GM19468 (cell line): ENCODE results near the gene TIMM21.

Source experiments
- ATAC-seq: cut with Tn5 transposase; IDR thresholded peaks from one replicate; pipeline ENCODE4 v1.9.1; 2021; ENCODE audit warnings: mild to moderate bottlenecking, moderate library complexity, moderate number of reproducible peaks; ENCODE audit not compliant: unreplicated experiment; ENCODE audit errors: extremely low read depth

The TIMM21 gene

DNA sequence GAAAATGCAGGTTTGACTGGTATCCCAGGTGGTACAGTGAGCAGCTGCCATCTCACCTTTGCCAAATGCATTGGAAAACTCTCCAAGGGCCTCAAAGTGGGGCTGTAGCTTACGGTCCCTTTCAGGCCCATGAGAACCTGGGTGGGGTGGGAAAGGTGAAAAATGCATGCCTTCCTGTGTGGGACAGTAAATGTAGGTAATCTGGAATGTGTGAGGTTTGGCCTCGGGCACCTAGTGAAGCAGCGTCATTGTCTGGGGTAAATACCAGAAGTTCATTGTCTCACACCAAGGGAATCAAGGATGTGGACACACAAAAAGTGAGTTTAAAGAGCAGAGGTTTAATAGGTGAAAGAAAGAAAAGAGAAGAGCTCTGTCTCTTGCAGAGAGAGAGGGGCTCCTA is 36.6 kb downstream of the TIMM21 start:
- ATAC-seq, result no peak

- ATAC-seq, result no peak
Measured at GRCh38 chr18:74185860-74186259, 37.5 kb downstream of the TIMM21 start.

GRCh38 chr18:74186661-74187060 is 38.3 kb downstream of the TIMM21 start:
- no peak for ATAC-seq

DNA sequence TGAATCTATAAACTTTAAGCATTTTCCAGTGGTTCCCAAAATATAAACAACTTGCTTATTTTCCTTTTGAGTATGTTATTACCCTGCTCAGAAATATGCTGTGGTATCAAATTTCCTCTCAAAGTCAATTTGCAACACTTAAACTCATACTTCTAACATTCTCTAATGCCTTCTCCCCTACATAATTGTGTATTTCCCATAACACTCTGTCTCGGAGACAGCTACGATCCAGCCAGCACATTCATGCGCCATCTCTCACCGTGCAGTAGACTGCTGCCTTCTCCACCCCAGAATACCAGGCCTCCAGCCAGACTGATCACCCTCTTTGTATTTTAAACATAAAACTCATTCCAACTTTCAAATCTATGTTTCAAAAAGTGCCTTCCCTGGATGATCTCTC is 41.8 kb downstream of the TIMM21 start:
- ATAC-seq, result no peak

DNA sequence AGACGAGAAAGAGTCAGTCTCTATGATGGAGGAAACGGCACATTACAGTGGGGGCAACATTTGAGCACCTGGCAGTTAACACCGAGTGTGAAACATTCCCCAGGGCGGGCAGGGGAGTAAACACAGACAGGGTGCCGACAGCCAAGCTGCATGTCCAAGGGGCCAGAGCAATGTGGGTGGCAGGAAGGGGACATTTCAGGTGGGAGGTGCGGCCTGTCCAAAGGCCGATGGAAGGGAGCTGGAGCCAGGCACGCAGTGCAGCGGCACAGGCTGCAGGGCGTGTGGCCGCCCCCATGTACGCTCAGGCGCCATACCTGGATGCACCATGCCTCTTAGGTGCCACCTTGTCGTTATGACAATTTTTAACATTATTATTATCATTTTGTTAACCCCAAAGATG is 43.3 kb downstream of the TIMM21 start:
- ATAC-seq, result no peak

DNA sequence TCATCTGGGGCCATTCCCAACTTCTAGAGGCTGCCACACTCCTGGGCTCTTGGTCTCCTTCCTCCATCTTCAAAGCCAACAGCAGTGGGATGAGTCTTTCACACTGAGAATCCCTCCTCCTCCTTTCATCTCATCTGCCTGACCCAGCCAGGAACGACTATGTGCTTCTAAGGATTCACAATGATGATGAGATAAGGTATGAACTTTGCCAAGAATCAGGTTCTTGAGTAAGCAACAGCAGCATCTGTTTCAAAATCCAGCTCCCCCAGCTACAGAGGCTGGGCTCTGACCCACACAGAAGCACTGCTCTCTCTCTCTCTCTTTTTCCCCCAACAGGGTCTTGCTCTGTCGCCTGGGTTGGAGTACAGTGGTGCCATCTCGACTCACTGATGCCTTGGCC is 46.4 kb downstream of the TIMM21 start:
- ATAC-seq, result no peak

- ATAC-seq, result peak; percentile 60
Measured at GRCh38 chr18:74196220-74197119, 48.1 kb downstream of the TIMM21 start.

DNA sequence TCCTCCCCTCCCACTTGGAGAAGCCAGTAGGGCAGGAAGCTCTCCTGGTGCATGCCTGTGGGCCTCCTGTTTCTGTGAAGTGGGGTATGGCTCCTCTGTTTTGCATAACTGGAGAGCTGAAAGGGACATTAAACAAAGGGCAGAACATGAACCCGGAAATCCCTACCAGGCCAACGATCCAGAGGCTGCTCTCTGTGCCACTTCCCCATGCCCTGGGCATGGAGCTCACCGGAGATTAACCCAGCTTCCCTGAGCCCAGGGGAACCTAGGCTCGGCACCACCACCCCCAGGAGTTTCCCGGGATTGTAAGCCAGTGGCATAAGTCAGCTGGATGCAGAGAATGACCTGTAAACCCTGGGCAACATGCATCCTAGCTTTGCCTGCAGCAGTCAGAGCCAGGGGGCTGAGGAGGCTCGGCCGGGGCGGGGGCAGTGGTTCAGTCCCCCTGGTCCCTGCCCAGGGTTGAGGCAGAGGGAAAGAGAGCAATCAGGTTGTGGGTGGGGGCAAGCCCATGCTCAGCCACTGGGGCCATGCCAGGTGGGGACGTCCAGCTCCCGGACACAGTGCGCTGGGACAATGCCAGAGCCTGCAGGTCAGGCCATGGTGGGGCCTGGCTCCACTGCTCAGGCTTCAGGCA is 49.5 kb downstream of the TIMM21 start:
- ATAC-seq, result no peak

- no peak for ATAC-seq
Measured at GRCh38 chr18:74198453-74198852, 50.1 kb downstream of the TIMM21 start.

DNA sequence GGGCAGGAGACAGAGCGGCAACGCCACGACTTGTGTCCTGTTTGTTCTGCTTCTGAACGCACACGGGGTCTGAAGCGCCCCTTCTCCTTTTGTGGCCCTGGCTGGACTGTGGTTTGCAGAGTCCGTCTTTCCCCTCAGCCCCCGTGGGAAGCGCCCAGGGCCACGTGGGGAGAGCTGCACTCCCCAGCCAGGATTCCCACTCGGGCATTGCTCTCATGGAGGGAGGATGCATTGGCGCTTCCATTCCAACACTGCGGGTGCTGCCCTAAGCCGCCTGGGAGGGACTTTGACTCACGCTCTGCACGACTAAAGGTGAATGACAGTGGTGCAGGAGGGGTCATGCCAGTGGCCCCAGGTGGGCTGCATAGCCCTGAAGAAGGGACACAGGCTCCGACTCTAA is 52.5 kb downstream of the TIMM21 start:
- ATAC-seq, result no peak

DNA sequence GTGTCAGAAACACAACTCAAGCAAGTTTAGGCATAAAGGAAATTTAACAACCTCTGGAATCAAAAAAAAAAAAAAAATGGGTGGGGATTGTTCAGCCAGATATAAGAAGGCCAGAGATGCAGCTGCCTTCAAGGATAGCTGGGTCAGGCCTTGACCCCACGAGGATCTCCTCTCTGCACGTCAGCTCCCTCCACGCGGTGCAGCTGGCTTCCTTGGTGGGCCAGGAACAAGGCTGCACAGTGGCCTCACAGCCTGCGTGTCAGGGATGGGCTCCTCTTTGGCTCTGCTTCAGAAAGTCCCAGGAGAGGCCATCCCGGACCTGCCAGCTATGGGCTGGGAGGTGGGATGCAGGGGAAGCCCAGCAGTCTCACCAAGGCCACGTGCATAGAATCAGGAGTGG is 55.5 kb downstream of the TIMM21 start:
- no peak for ATAC-seq

- ATAC-seq, result no peak
Measured at GRCh38 chr18:74204526-74205152, 56.3 kb downstream of the TIMM21 start.
